ENCODE measurements around the gene GP2. TPM values are rescaled to one million over a fixed set of nuclear protein-coding genes. Genes with fewer than 3 reads are reported as not detected.
"Not testable (repeated sequence)": the region's sequence is repeated elsewhere in the genome, so short reads cannot be mapped to it uniquely, and the experiment has no call there.

Gene GP2
- total and polyA plus RNA-seq, 2 donors (not counting 1 experiment from before 2014, with no cell fraction given), result not detected

DNA sequence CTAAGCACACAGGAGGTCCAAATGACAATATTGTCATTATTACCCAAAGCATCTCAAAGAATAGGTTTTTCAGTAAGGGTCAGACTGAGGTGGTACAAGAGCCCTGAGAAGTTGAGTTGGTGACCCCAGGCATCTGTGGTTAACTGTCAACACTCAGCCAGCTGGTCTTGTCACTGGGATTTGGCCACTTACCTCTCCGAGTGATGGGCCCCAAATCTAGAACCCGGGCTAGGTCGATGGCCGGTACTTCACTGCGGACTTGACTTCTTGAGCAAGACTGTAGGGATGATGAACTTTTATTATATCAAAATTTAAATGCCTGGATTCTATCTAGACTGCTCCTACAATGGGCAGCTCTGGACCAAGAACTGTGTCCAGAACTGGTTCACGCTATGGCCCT lies 11.5 kb downstream of the GP2 start:
- no peaks in the 10 kb centered on the region for H3K27me3 ChIP-seq (ENCODE audit: control insufficient read depth, insufficient read depth, low read length)
- no peak for TF ChIP-seq EZH2 (IDR thresholded peaks at IDR 0.05; ENCODE audit: low read length, missing control alignments)
- TF ChIP-seq, protein P1, sequence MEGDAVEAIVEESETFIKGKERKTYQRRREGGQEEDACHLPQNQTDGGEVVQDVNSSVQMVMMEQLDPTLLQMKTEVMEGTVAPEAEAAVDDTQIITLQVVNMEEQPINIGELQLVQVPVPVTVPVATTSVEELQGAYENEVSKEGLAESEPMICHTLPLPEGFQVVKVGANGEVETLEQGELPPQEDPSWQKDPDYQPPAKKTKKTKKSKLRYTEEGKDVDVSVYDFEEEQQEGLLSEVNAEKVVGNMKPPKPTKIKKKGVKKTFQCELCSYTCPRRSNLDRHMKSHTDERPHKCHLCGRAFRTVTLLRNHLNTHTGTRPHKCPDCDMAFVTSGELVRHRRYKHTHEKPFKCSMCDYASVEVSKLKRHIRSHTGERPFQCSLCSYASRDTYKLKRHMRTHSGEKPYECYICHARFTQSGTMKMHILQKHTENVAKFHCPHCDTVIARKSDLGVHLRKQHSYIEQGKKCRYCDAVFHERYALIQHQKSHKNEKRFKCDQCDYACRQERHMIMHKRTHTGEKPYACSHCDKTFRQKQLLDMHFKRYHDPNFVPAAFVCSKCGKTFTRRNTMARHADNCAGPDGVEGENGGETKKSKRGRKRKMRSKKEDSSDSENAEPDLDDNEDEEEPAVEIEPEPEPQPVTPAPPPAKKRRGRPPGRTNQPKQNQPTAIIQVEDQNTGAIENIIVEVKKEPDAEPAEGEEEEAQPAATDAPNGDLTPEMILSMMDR (conservative IDR thresholded peaks at IDR 0.05 in 1 of 2, IDR thresholded peaks at IDR 0.05 in 1 of 2; ENCODE audit: low read depth in 1 of 2, low read length in 2 of 2), result no peak
- no peak overlapping the region for H3K27ac ChIP-seq (ENCODE audit: insufficient read depth, low read length)

DNA sequence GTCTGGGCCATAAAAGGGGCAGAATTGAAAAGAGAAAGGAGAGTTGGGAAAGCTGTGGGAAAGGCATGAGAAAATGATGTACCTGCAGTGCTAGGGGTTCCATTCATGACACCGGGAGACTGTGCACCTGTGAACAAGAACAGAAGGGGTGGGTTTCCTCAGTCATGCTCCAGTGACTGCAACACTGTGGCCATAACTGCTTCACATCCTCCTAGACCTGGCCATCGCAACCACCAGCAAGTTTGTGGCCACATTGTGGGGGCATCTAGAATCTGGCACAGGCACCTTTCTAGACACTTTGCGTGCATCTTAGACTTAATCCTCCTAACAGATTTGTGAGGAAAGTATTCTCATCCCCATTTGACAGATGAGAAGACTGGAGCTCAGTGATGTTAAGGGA lies 12.7 kb downstream of the GP2 start:
- H3K36me3 ChIP-seq (ENCODE audit: control insufficient read depth, insufficient read depth, low read length), result no peaks in the 10 kb centered on the region
- no peak overlapping the region for H2AFZ ChIP-seq (ENCODE audit: low read length)
- no peaks in the 10 kb centered on the region for H3K79me2 ChIP-seq (ENCODE audit: control insufficient read depth, insufficient read depth, low read length)
- TF ChIP-seq EZH2 (IDR thresholded peaks at IDR 0.05; ENCODE audit: low read length, missing control alignments), result no peak
- TF ChIP-seq, protein P1 (conservative IDR thresholded peaks at IDR 0.05 in 1 of 2, IDR thresholded peaks at IDR 0.05 in 1 of 2; ENCODE audit: low read depth in 1 of 2, low read length in 2 of 2), result no peak
- no peaks in the 10 kb centered on the region for H4K20me1 ChIP-seq (ENCODE audit: control insufficient read depth, extremely low read depth, insufficient read depth, low read length)
- H3K9ac ChIP-seq (ENCODE audit: insufficient read depth, low read length), result no peak overlapping the region
- no peak overlapping the region for H3K27ac ChIP-seq (ENCODE audit: insufficient read depth, low read length)
- no peaks in the 10 kb centered on the region for H3K27me3 ChIP-seq (ENCODE audit: control insufficient read depth, insufficient read depth, low read length)
- H3K9me3 ChIP-seq (ENCODE audit: control insufficient read depth, insufficient read depth, low read depth, low read length), result no peaks in the 10 kb centered on the region
- no peak for DNase-seq (ENCODE audit: low read depth in 2 of 2)
- no peaks in the 10 kb centered on the region for H3K4me1 ChIP-seq (ENCODE audit: control insufficient read depth, extremely low read depth, insufficient read depth, low read length)
- H3K4me3 ChIP-seq (replicated peaks in 1 of 4; ENCODE audit: control extremely low read depth in 1 of 4, insufficient read depth in 1 of 4, low read depth in 3 of 4, low read length in 4 of 4), result no peak overlapping the region
- no peak overlapping the region for H3K4me2 ChIP-seq (ENCODE audit: extremely low read depth, insufficient read depth, low read length)

More for the DNA sequence above, 11.5 kb downstream of the GP2 start:
- H2AFZ ChIP-seq (ENCODE audit: low read length), result no peak overlapping the region
- no peaks in the 10 kb centered on the region for H3K9me3 ChIP-seq (ENCODE audit: control insufficient read depth, insufficient read depth, low read depth, low read length)
- no peak for DNase-seq (ENCODE audit: low read depth in 2 of 2)
- no peak overlapping the region for H3K4me2 ChIP-seq (ENCODE audit: extremely low read depth, insufficient read depth, low read length)
- no peaks in the 10 kb centered on the region for H4K20me1 ChIP-seq (ENCODE audit: control insufficient read depth, extremely low read depth, insufficient read depth, low read length)
- H3K4me1 ChIP-seq (ENCODE audit: control insufficient read depth, extremely low read depth, insufficient read depth, low read length), result no peaks in the 10 kb centered on the region
- H3K36me3 ChIP-seq (ENCODE audit: control insufficient read depth, insufficient read depth, low read length), result no peaks in the 10 kb centered on the region
- H3K4me3 ChIP-seq (replicated peaks in 1 of 4; ENCODE audit: control extremely low read depth in 1 of 4, insufficient read depth in 1 of 4, low read depth in 3 of 4, low read length in 4 of 4), result no peak overlapping the region
- no peak overlapping the region for H3K9ac ChIP-seq (ENCODE audit: insufficient read depth, low read length)
- no peaks in the 10 kb centered on the region for H3K79me2 ChIP-seq (ENCODE audit: control insufficient read depth, insufficient read depth, low read length)

DNA sequence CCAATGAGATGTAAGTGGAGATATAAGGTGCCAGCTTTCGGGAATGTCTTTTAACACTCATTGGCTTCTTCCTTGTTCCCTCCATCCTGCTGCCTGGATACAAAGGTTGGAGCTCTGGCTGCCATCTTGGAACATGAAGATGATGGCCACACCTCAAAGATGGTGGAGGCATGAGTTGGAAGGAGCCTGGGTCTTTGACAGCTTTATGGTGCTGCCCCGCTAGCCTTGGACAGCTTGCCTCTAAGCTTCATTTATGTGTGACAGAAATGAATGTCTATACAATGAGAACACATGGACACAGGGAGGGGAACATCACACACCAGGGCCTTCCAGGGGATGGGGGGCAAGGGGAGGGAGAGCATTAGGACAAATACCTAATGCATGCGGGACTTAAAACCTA lies 13.6 kb downstream of the GP2 start:
- H2AFZ ChIP-seq (ENCODE audit: low read length), result no peak overlapping the region
- no peak for DNase-seq (ENCODE audit: low read depth in 2 of 2)
- no peaks in the 10 kb centered on the region for H3K9me3 ChIP-seq (ENCODE audit: control insufficient read depth, insufficient read depth, low read depth, low read length)
- no peak overlapping the region for H3K27ac ChIP-seq (ENCODE audit: insufficient read depth, low read length)
- H3K4me1 ChIP-seq (ENCODE audit: control insufficient read depth, extremely low read depth, insufficient read depth, low read length), result no peaks in the 10 kb centered on the region
- no peak overlapping the region for H3K4me2 ChIP-seq (ENCODE audit: extremely low read depth, insufficient read depth, low read length)
- no peaks in the 10 kb centered on the region for H3K79me2 ChIP-seq (ENCODE audit: control insufficient read depth, insufficient read depth, low read length)
- no peak for TF ChIP-seq EZH2 (IDR thresholded peaks at IDR 0.05; ENCODE audit: low read length, missing control alignments)
- TF ChIP-seq, protein P1 (conservative IDR thresholded peaks at IDR 0.05 in 1 of 2, IDR thresholded peaks at IDR 0.05 in 1 of 2; ENCODE audit: low read depth in 1 of 2, low read length in 2 of 2), result no peak
- H3K4me3 ChIP-seq (replicated peaks in 1 of 4; ENCODE audit: control extremely low read depth in 1 of 4, insufficient read depth in 1 of 4, low read depth in 3 of 4, low read length in 4 of 4), result no peak overlapping the region
- no peaks in the 10 kb centered on the region for H3K36me3 ChIP-seq (ENCODE audit: control insufficient read depth, insufficient read depth, low read length)
- no peak overlapping the region for H3K9ac ChIP-seq (ENCODE audit: insufficient read depth, low read length)
- H4K20me1 ChIP-seq (ENCODE audit: control insufficient read depth, extremely low read depth, insufficient read depth, low read length), result no peaks in the 10 kb centered on the region
- H3K27me3 ChIP-seq (ENCODE audit: control insufficient read depth, insufficient read depth, low read length), result no peaks in the 10 kb centered on the region

DNA sequence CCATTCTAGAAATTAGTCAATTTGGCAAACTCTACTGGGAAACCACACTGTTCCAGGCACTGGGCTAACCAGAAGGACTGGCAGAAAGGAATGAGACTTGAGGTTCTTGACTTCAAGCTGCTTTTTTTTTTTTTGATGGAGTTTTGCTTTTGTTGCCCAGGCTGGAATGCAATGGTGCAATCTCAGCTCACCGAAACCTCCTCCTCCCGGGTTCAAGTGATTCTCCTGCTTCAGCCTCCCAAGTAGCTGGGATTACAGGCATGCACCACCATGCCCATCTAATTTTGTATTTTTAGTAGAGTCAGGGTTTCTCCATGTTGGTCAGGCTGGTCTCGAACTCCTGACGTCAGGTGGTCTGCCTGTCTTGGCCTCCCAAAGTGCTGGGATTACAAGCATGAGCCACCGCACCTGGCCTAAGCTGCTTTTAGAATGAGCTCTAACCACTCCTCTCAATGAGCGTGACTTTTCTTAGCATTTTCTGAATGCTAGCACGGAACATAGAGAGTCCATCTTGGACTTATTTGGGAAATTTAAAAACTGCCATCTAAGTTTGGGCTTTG lies 14.7 kb downstream of the GP2 start:
- H3K79me2 ChIP-seq (ENCODE audit: control insufficient read depth, insufficient read depth, low read length); H3K27ac ChIP-seq (ENCODE audit: insufficient read depth, low read length); H3K4me2 ChIP-seq (ENCODE audit: extremely low read depth, insufficient read depth, low read length); H3K4me3 ChIP-seq (replicated peaks in 1 of 4; ENCODE audit: control extremely low read depth in 1 of 4, insufficient read depth in 1 of 4, low read depth in 3 of 4, low read length in 4 of 4); H3K9ac ChIP-seq (ENCODE audit: insufficient read depth, low read length); H3K36me3 ChIP-seq (ENCODE audit: control insufficient read depth, insufficient read depth, low read length); H4K20me1 ChIP-seq (ENCODE audit: control insufficient read depth, extremely low read depth, insufficient read depth, low read length); H2AFZ ChIP-seq (ENCODE audit: low read length); H3K9me3 ChIP-seq (ENCODE audit: control insufficient read depth, insufficient read depth, low read depth, low read length); DNase-seq (ENCODE audit: low read depth in 2 of 2); H3K27me3 ChIP-seq (ENCODE audit: control insufficient read depth, insufficient read depth, low read length); H3K4me1 ChIP-seq (ENCODE audit: control insufficient read depth, extremely low read depth, insufficient read depth, low read length): not testable (repeated sequence)

Measured in fibroblast of lung (primary cell).